Measurements from ENCODE around the gene PEX7. TPM values are rescaled to one million over a fixed set of nuclear protein-coding genes. Genes with fewer than 3 reads are reported as not detected.

Gene PEX7
- total RNA-seq, 1 experiment from 2014 or later = 8.1 TPM

- no peaks in the 10 kb centered on the region for H3K9me2 ChIP-seq (ENCODE audit: insufficient read depth)
- CTCF ChIA-PET = no interaction called here
- no peaks in the 10 kb centered on the region for H3K79me2 ChIP-seq (ENCODE audit: insufficient read depth, low read length)
- POLR2A ChIA-PET = no interaction called here
- no peaks in the 10 kb centered on the region for H3K9me3 ChIP-seq (ENCODE audit: control insufficient read depth in 1 of 2, insufficient read depth in 1 of 2, low read depth in 1 of 2, low read length in 2 of 2)
- H4K20me1 ChIP-seq (ENCODE audit: insufficient read depth) = no peaks in the 10 kb centered on the region
- H3K4me2 ChIP-seq (ENCODE audit: low read length) = no peak overlapping the region
- H2AFZ ChIP-seq (ENCODE audit: low read depth, low read length, poor library complexity, severe bottlenecking) = no peak overlapping the region
- TF ChIP-seq REST (IDR thresholded peaks at IDR 0.05; ENCODE audit: low read depth) (no peak), YY1 (IDR thresholded peaks at IDR 0.05; ENCODE audit: extremely low read depth, insufficient replicate concordance, low read depth, low read length) (no peak), EZH2 (IDR thresholded peaks at IDR 0.05) (no peak), POLR2A (IDR thresholded peaks at IDR 0.05; ENCODE audit: borderline replicate concordance, extremely low read depth, insufficient read depth, insufficient read length) (no peak), SIN3A (IDR thresholded peaks at IDR 0.05; ENCODE audit: low read depth) (no peak), RAD21 (IDR thresholded peaks at IDR 0.05; ENCODE audit: low read depth) (no peak), FOSL1 (IDR thresholded peaks at IDR 0.05; ENCODE audit: low read depth) (no peak), SRF (IDR thresholded peaks at IDR 0.05; ENCODE audit: low read depth) (no peak), TCF7L2 (IDR thresholded peaks at IDR 0.05; ENCODE audit: borderline replicate concordance, extremely low read depth, insufficient read depth, insufficient read length) (no peak), JUND (IDR thresholded peaks at IDR 0.05) (no peak), ZBTB33 (IDR thresholded peaks at IDR 0.05; ENCODE audit: extremely low read depth, insufficient replicate concordance, low read length) (no peak), CBX3 (IDR thresholded peaks at IDR 0.05; ENCODE audit: low read depth) (no peak), EZH2phosphoT487 (IDR thresholded peaks at IDR 0.05; ENCODE audit: borderline replicate concordance) (no peak), ZFX (IDR thresholded peaks at IDR 0.05) (no peak), SP1 (IDR thresholded peaks at IDR 0.05; ENCODE audit: low read depth) (no peak), EGR1 (IDR thresholded peaks at IDR 0.05; ENCODE audit: low read depth) (no peak)
- TF ChIP-seq, protein P1, sequence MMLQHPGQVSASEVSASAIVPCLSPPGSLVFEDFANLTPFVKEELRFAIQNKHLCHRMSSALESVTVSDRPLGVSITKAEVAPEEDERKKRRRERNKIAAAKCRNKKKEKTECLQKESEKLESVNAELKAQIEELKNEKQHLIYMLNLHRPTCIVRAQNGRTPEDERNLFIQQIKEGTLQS (IDR thresholded peaks at IDR 0.05) = no peak
- TF ChIP-seq, protein P2, sequence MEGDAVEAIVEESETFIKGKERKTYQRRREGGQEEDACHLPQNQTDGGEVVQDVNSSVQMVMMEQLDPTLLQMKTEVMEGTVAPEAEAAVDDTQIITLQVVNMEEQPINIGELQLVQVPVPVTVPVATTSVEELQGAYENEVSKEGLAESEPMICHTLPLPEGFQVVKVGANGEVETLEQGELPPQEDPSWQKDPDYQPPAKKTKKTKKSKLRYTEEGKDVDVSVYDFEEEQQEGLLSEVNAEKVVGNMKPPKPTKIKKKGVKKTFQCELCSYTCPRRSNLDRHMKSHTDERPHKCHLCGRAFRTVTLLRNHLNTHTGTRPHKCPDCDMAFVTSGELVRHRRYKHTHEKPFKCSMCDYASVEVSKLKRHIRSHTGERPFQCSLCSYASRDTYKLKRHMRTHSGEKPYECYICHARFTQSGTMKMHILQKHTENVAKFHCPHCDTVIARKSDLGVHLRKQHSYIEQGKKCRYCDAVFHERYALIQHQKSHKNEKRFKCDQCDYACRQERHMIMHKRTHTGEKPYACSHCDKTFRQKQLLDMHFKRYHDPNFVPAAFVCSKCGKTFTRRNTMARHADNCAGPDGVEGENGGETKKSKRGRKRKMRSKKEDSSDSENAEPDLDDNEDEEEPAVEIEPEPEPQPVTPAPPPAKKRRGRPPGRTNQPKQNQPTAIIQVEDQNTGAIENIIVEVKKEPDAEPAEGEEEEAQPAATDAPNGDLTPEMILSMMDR (IDR thresholded peaks at IDR 0.05 in 2 of 3, conservative IDR thresholded peaks at IDR 0.05 in 1 of 3; ENCODE audit: borderline replicate concordance in 1 of 3, insufficient read depth in 1 of 3, low read depth in 2 of 3, low read length in 2 of 3) = no peak
- intact Hi-C loops (cut with micrococcal nuclease) = no loop called here
- no peaks in the 10 kb centered on the region for H3K27me3 ChIP-seq (ENCODE audit: insufficient read depth, low read length)
- DNase-seq (ENCODE audit: low read depth, low spot score) = no peak
- H3K9ac ChIP-seq (ENCODE audit: low read length) = no peak overlapping the region
- H3K36me3 ChIP-seq (ENCODE audit: control insufficient read depth in 1 of 2, insufficient read depth in 2 of 2, low read length in 2 of 2) = no peaks in the 10 kb centered on the region
- no peak overlapping the region for H3K4me3 ChIP-seq (replicated peaks in 1 of 2; ENCODE audit: low read depth in 1 of 2, low read length in 2 of 2)
- no peak for ATAC-seq
- H3K27ac ChIP-seq (ENCODE audit: low read depth, low read length) = no peak overlapping the region
- peaks cover 0 to 5% of the 10 kb centered on the region in 2 experiments; a peak in 3 of 4 replicates for H3K4me1 ChIP-seq (ENCODE audit: control insufficient read depth in 1 of 2, insufficient read depth in 2 of 2, low read length in 2 of 2)
- RAD21 ChIA-PET (ENCODE audit: low non-redundant PET in 1 of 2, low total read pairs in 2 of 2, uncharacterized antibody in 2 of 2, unreplicated experiment in 2 of 2) = no interaction called here
- no TSS peak for BruUV-seq (replicated peaks)
Measured at GRCh38 chr6:136963259-136963658, 140.9 kb downstream of the PEX7 start.

Measured in HCT116 (cell line).